ENCODE data around the gene KCTD14.

- TF ChIP-seq YY1 (IDR thresholded peaks at IDR 0.05) (no peak), CTCF (IDR thresholded peaks at IDR 0.05; ENCODE audit: low read depth, low read length, missing input control) (no peak), EGR1 (IDR thresholded peaks at IDR 0.05; ENCODE audit: low read depth in 2 of 2) (no peak), RAD21 (IDR thresholded peaks at IDR 0.05) (no peak), TAF1 (conservative IDR thresholded peaks at IDR 0.05) (no peak), JUND (IDR thresholded peaks at IDR 0.05) (no peak)
Measured at GRCh38 chr11:78070621-78071020, 47.5 kb upstream of the KCTD14 start.

All from liver (tissue), 3 donors.